Measurements from ENCODE around the gene PHRF1.

Gene PHRF1

GRCh38 chr11:587546-587945 is 11.3 kb downstream of the PHRF1 start:
- no peak for TF ChIP-seq CTCF (IDR thresholded peaks at IDR 0.05; ENCODE audit: insufficient read depth, missing control alignments)
- FAIRE-seq (no peak), DNase-seq (ENCODE audit: insufficient read length, low spot score) (no peak)

GRCh38 chr11:587978-588380 is 11.7 kb downstream of the PHRF1 start:
- no peak for TF ChIP-seq CTCF (IDR thresholded peaks at IDR 0.05; ENCODE audit: insufficient read depth, missing control alignments)
- DNase-seq (ENCODE audit: insufficient read length, low spot score) (no peak), FAIRE-seq (no peak)

- no peak for TF ChIP-seq CTCF (IDR thresholded peaks at IDR 0.05; ENCODE audit: insufficient read depth, missing control alignments)
- no peak for FAIRE-seq
- DNase-seq (ENCODE audit: insufficient read length, low spot score), result no peak
These were observed 13.5 kb downstream of the PHRF1 start for GRCh38 chr11:589798-590197.

GRCh38 chr11:590997-591396 is 14.7 kb downstream of the PHRF1 start:
- TF ChIP-seq CTCF (IDR thresholded peaks at IDR 0.05; ENCODE audit: insufficient read depth, missing control alignments), result no peak
- FAIRE-seq (no peak), DNase-seq (ENCODE audit: insufficient read length, low spot score) (no peak)

- no peak for DNase-seq (ENCODE audit: insufficient read length, low spot score)
- no peak for FAIRE-seq
- TF ChIP-seq CTCF (IDR thresholded peaks at IDR 0.05; ENCODE audit: insufficient read depth, missing control alignments), result no peak
These were observed 16.2 kb downstream of the PHRF1 start for GRCh38 chr11:592501-592900.

GRCh38 chr11:592918-593317 is 16.6 kb downstream of the PHRF1 start:
- TF ChIP-seq CTCF (IDR thresholded peaks at IDR 0.05; ENCODE audit: insufficient read depth, missing control alignments), result no peak
- DNase-seq (ENCODE audit: insufficient read length, low spot score), result no peak
- no peak for FAIRE-seq

- no peak for TF ChIP-seq CTCF (IDR thresholded peaks at IDR 0.05; ENCODE audit: insufficient read depth, missing control alignments)
- no peak for DNase-seq (ENCODE audit: insufficient read length, low spot score)
- no peak for FAIRE-seq
These were observed 17.1 kb downstream of the PHRF1 start for GRCh38 chr11:593347-593746.

Measured in D721Med (cell line).